ENCODE data around the gene WDR46. TPM values are rescaled to one million over a fixed set of nuclear protein-coding genes. Genes with fewer than 3 reads are reported as not detected.

WDR46 gene
- total and polyA plus RNA-seq, 2 of the 8 experiments (the other 6 are each of a cell fraction or from before 2014, with no cell fraction given): 69.7 to 91.0 TPM

DNA sequence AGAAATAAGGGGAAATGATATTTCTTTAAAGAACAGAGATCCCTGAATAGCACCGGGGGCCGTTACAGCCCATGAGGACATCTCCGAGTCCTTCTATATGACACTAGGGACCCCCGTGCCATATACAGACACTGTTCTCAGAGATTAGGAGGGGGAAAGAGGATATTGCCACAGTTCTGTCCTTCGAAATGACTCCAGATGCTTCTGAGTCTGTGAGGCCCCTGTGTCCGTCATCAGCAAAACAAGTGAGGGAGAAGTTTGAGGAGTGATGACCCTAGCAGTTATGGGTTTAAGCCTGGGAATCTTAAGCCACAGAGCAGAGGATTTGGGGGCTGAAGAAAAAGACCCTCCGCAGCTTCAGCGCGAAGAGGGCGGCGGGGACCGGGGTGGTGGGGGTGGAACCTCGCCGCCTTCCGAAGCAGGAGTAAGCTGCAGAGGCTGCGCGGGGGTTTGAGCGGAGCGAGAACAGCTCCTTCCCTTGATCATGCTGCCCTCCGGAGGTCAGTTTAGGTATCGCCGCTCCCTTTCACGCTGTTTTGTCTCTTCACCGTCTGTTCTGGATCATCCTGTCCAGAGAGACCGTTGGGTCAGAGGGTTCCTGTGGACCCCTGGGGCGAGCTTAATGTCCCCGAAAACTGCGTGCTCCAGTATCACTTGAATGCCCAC is 40.9 kb downstream of the WDR46 start (continued):
- TF ChIP-seq, protein P1, sequence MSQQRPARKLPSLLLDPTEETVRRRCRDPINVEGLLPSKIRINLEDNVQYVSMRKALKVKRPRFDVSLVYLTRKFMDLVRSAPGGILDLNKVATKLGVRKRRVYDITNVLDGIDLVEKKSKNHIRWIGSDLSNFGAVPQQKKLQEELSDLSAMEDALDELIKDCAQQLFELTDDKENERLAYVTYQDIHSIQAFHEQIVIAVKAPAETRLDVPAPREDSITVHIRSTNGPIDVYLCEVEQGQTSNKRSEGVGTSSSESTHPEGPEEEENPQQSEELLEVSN (IDR thresholded peaks at IDR 0.05): 0 out of 2 replicates have a peak, but pooled peaks have one; percentile 28
